Stomach smooth muscle (tissue), 2 donors: ENCODE measurements around the gene TRIB2.
A peak's percentile ranks its signal among the peaks of the same experiment; 100 is the strongest.
"Not testable (repeated sequence)": the region's sequence is repeated elsewhere in the genome, so short reads cannot be mapped to it uniquely, and the experiment has no call there.

Source experiments
- H3K27ac ChIP-seq: one replicate; pipeline ENCODE4 v1.7.0; 2013; ENCODE audit warnings: mild to moderate bottlenecking, low read length, inconsistent platforms
- H3K27me3 ChIP-seq, 2 donors: one replicate each; pipeline ENCODE4 v1.7.0; 2013; ENCODE audit warnings: low read length in 2 of 2; ENCODE audit not compliant: insufficient read depth in 2 of 2, control insufficient read depth in 1 of 2
- H3K36me3 ChIP-seq, 2 donors: one replicate each; pipeline ENCODE4 v1.7.0; 2013; ENCODE audit warnings: low read length in 2 of 2; ENCODE audit not compliant: control insufficient read depth in 2 of 2, insufficient read depth in 2 of 2
- H3K4me1 ChIP-seq: one replicate; pipeline ENCODE4 v1.7.0; 2013; ENCODE audit warnings: low read length; ENCODE audit not compliant: control insufficient read depth, insufficient read depth
- H3K4me3 ChIP-seq, 2 donors: one replicate each; pipeline ENCODE4 v1.7.0; 2013; ENCODE audit warnings: low read length in 2 of 2
- H3K9ac ChIP-seq, 2 donors: one replicate each; pipeline ENCODE4 v1.7.0; 2013; ENCODE audit warnings: low read length in 2 of 2, mild to moderate bottlenecking in 1 of 2
- H3K9me3 ChIP-seq, 2 donors: one replicate each; pipeline ENCODE4 v1.7.0; 2013; ENCODE audit warnings: low read length in 2 of 2; ENCODE audit not compliant: control insufficient read depth in 2 of 2
- donor health status: healthy.
- donor health status: Pancreatic carcinoma.

The TRIB2 gene

DNA sequence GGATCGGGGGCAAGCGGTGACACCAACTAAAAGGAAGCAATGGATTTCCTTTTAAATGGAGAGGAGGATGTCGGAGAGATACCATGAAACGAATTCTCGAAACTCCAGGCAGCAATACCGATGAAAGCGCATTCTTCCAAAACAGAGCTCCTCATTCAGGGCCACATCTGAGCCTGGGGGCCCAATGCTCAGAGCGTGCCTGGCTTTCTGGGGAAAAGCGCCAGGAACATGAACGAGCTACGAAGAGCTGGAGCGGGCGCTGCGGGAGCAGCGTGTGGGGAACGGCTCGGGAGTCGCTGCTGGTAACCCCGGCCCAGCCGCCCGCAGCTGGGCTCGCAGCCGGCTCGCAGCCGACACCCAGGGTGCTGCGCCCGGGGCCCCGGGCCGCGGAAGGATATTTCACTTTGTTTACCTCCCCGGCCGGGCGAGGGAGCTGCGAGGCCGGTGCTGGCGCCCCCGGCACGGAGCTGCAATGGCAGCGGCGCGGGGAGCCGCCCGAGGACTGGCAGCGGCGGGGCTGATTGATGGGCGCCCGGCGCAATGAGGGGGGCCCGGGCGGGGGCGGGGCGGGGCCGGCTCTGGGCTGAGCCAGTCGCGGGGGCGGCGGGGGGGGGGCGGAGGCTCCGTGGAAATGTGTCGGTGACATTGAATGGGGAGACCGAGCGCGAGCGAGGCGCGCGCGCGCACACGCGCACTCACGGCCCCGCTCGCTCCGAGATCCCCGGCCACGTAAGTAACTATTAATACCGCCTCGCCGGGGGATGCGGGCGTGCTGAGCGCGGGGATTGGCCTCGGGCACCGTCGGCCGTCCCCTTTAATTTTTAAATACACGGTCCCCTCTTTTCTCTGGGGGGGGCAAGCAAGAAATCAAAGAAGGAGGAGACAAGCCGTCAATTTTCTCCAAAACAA lies at the start of gene TRIB2:
TSS of gene TRIB2 (plus strand) at position 655 of the 909 bp plus-strand sequence. CDS start 1,372 bp downstream, outside the sequence.
- H3K4me1 ChIP-seq: peaks cover 26% of the 10 kb centered on the region
- H3K9ac ChIP-seq: peak within 1 kb of the TSS; percentile 83 to 86
- peak within 1 kb of the TSS; percentile 90 for H3K27ac ChIP-seq
- no peaks in the 10 kb centered on the region for H3K27me3 ChIP-seq
- peak within 1 kb of the TSS; percentile 93 to 95 for H3K4me3 ChIP-seq
- no peaks in the 10 kb centered on the region for H3K9me3 ChIP-seq
- H3K36me3 ChIP-seq: no peaks in the 10 kb centered on the region

DNA sequence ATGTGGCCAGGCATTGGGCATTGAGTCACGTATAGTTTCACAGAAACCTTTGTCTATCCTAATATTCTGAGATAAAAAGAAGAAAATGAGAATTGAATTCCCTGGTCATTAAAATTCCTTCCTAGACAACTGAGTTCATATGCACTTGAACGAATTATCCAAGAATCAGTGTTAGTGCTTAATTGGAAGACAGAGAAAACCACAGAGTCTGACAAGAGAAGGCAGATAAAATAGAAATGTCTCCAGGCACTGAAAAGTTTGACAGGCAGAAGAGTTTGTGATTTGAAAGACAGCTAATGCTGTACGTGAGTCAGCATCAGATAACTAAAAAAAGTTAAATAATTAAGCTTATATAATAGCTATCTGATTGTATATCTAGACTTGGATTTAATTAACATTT lies 47.7 kb upstream of the TRIB2 start:
- H3K36me3 ChIP-seq: no peaks in the 10 kb centered on the region
- H3K4me1 ChIP-seq: no peaks in the 10 kb centered on the region
- no peak overlapping the region for H3K9ac ChIP-seq
- peaks cover 3 to 7% of the 10 kb centered on the region in 2 donors for H3K9me3 ChIP-seq
- no peak overlapping the region for H3K4me3 ChIP-seq
- no peak overlapping the region for H3K27ac ChIP-seq
- no peaks in the 10 kb centered on the region for H3K27me3 ChIP-seq

DNA sequence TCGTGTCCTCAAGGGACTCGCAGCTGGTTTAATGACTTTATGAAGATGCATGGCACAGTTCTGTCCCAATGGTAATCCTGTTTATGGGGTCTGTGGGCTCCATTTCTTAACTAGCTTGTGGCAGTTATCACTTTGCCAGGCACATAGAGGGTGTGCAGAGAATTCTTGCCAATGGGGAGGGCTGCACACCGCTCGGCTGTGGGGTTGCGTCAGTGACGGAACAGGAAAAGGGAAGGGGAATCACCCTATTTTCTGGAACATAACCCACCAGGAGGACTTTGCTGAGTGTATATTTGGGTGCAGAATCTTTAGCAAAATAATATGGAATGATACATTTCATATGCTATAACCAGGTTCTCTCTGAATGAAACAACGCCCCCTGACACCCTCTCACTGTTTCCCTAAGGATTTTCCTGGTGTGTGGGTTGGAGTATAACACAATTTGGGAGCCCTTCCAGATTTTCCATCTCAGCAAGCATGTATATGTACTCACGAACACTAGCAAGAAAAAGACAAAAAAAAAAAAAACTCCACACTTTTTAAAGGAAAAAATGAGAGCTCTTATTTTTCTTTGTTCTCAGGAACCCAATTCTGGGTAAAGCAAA lies 43.9 kb upstream of the TRIB2 start:
- Histone ChIP-seq H3K9ac (no peak overlapping the region), H3K9me3 (no peaks in the 10 kb centered on the region), H3K4me3 (no peak overlapping the region), H3K27me3 (no peaks in the 10 kb centered on the region), H3K36me3 (no peaks in the 10 kb centered on the region), H3K4me1 (no peaks in the 10 kb centered on the region), H3K27ac (no peak overlapping the region)

DNA sequence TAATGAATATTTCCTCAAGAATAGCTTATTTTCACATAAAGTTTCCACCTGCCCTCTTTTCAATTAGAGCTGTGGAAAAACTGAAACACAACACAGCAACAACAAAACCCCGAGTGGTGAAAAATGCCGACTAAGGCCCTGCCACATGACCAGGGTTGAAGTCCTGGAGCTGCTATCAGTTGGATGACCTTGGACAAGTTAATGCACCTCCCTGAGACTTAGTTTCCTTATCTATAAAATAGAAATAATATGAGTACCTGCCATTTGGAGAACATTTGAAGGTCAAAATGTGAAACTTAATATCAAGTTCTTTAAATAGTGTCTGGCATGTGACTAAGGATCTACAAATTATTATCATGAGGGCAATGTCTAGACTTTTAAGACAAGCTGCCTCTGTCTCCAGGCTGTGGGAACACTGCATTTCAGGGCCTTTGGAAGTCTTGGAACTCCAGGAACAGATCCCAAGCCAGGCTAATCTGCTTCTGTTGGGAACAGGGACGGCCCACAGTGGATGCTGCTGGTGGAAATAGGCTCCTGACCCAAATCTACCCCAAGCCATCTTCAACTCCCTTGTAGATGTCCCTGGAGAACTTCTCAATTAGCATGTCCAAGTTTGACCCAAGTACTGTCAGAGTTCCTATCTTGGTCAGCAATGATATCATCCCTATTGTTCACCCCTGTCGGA lies 42.0 kb upstream of the TRIB2 start:
- H3K4me1 ChIP-seq: no peaks in the 10 kb centered on the region
- no peak overlapping the region for H3K27ac ChIP-seq
- H3K9ac ChIP-seq: no peak overlapping the region

DNA sequence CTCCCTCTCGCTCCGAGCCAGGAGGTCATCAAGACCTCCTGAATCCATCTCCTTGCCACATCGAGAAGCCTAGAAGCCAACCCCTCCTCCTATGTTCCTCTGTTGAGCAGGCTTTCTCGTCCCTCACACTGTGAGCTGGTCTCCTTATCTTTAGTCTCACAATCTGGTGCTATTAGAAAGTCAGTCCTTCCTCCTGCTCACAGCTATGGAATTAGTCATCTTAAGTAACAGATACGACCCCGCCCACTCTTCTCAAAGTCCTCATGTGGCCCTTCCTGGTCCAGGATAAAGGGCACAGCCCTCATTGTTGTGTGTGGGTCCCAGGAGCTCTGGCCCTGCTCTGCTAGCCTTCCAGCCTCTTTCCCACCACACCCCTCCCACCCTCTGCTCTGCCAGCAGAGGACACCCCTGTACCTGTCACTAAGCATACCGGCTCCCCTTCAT lies 41.4 kb upstream of the TRIB2 start:
- H3K4me1 ChIP-seq: no peaks in the 10 kb centered on the region
- no peak overlapping the region for H3K4me3 ChIP-seq
- no peaks in the 10 kb centered on the region for H3K36me3 ChIP-seq
- H3K9me3 ChIP-seq: no peaks in the 10 kb centered on the region
- H3K9ac ChIP-seq: no peak overlapping the region
- no peaks in the 10 kb centered on the region for H3K27me3 ChIP-seq
- no peak overlapping the region for H3K27ac ChIP-seq

More for the DNA sequence above, 42.0 kb upstream of the TRIB2 start:
- no peaks in the 10 kb centered on the region for H3K27me3 ChIP-seq
- no peaks in the 10 kb centered on the region for H3K9me3 ChIP-seq
- H3K4me3 ChIP-seq: no peak overlapping the region
- H3K36me3 ChIP-seq: no peaks in the 10 kb centered on the region

DNA sequence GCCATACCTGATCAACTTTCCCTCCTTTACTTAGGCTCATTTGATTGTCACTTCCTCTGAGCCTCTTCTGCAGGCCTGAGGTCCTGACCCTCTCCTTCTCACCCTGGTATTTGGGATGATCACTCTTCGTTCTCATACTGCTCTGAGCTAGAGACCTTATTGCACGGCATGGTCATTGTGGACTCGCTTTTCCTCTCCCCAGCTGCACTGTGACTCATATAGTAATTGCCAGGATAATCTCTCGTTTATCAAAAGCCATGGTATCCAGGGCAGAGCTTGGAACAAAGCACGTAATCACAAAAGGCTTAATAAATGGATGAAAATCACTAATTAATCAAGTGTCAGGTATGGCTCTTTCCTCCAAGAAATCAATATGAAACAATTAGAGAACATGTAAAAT lies 40.9 kb upstream of the TRIB2 start:
- Histone ChIP-seq H3K9ac (no peak overlapping the region), H3K9me3 (no peaks in the 10 kb centered on the region)

DNA sequence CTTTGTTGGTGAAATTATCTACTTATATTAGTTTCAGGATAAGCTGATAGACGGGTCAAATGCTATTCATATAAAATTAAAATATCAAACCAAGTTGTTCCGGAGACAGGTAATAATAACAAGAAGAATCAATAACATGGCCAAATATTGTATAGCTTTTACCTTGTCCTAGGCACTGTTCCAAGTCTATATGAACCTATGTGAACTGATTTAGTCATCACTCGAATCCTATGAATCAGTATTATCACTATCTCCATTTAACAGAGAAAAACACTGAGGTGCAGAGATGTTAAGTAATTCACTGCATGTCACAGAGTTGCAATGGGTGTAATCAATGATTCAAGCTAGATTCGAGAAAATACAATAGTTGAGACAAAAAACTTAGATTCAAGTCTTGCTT lies 40.0 kb upstream of the TRIB2 start:
- no peaks in the 10 kb centered on the region for H3K9me3 ChIP-seq
- H3K4me3 ChIP-seq: no peak overlapping the region
- no peaks in the 10 kb centered on the region for H3K36me3 ChIP-seq
- no peaks in the 10 kb centered on the region for H3K27me3 ChIP-seq
- no peak overlapping the region for H3K27ac ChIP-seq
- H3K4me1 ChIP-seq: no peaks in the 10 kb centered on the region
- no peak overlapping the region for H3K9ac ChIP-seq

More for the DNA sequence above, 40.9 kb upstream of the TRIB2 start:
- no peak overlapping the region for H3K4me3 ChIP-seq
- no peaks in the 10 kb centered on the region for H3K27me3 ChIP-seq
- H3K27ac ChIP-seq: no peak overlapping the region
- H3K4me1 ChIP-seq: no peaks in the 10 kb centered on the region
- H3K36me3 ChIP-seq: no peaks in the 10 kb centered on the region

DNA sequence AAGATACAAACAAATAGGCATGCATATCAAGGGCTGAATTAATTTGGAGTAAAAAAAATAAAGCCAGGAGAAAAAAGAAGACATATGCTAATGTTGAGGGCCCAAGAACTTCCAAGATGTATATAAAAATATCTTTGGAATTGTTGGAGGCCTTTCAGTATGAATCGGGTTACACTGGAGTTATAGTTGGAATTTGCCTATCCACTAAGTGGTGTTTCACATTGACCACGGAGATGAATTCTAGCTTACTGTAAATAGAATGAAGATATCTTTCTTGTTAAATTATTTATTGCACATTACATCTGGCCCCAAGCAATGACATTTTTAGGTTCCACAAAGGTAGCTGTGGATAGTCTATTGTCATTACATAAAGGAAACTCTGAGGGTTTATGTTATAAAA lies 38.5 kb upstream of the TRIB2 start:
- peaks cover 3% of the 10 kb centered on the region for H3K4me1 ChIP-seq
- no peaks in the 10 kb centered on the region for H3K27me3 ChIP-seq
- no peaks in the 10 kb centered on the region for H3K36me3 ChIP-seq
- no peak overlapping the region for H3K4me3 ChIP-seq
- no peak overlapping the region for H3K27ac ChIP-seq
- H3K9me3 ChIP-seq: no peaks in the 10 kb centered on the region
- H3K9ac ChIP-seq: no peak overlapping the region

DNA sequence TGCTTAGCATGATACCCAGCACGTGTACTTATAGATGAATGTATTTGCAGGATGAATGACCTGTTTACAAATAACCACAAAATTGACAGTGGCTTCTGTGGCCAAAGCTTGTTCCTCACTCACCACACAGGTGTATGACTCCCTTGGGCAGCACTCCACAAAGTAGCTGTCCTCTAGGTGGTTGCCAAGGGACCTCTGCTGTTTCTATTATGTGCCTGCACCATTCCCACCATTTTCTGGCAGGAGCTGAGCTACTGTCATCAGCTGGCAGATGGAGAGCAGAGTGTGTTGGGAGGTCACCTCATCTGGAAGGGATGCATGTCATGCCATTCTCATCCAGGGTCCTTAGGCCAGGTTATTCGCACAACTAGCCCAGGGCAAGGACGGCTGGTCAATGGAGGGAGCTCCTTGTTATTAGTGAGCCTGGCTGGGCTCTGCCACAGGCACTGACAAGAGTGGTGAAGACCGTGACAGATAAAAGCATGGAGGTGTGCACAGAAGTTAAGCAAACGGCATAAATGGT lies 37.1 kb upstream of the TRIB2 start:
- H3K36me3 ChIP-seq: no peaks in the 10 kb centered on the region
- no peak overlapping the region for H3K9ac ChIP-seq
- no peaks in the 10 kb centered on the region for H3K9me3 ChIP-seq
- H3K27me3 ChIP-seq: no peaks in the 10 kb centered on the region
- H3K4me1 ChIP-seq: peaks cover 12% of the 10 kb centered on the region
- no peak overlapping the region for H3K4me3 ChIP-seq
- no peak overlapping the region for H3K27ac ChIP-seq

DNA sequence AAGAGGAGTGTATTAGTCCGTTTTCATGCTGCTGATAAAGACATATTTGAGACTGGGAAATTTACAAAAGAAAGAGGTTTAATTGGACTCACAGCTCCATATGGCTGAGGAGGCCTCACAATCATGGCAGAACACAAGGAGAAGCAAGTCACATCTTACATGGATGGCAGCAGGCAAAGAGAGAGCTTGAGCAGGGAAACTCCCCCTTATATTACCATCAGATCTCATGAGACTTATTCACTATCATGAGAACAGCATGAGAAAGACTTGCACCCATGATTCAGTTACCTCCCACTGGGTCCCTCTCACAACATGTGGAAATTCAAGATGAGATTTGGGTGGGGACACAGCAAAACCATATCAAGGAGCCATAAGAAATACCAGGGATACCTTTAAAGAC lies 36.6 kb upstream of the TRIB2 start:
- not testable (repeated sequence) for H3K9me3 ChIP-seq, H3K27ac ChIP-seq, H3K9ac ChIP-seq, H3K4me3 ChIP-seq, H3K27me3 ChIP-seq, H3K36me3 ChIP-seq
- peaks cover 16% of the 10 kb centered on the region for H3K4me1 ChIP-seq
